ENCODE measurements around the gene JPH4. TPM values are rescaled to one million over a fixed set of nuclear protein-coding genes. Genes with fewer than 3 reads are reported as not detected.
A peak's percentile ranks its signal among the peaks of the same experiment; 100 is the strongest.

JPH4 gene
- total RNA-seq, 1 donor from 2014 or later, result 0.20 TPM

DNA sequence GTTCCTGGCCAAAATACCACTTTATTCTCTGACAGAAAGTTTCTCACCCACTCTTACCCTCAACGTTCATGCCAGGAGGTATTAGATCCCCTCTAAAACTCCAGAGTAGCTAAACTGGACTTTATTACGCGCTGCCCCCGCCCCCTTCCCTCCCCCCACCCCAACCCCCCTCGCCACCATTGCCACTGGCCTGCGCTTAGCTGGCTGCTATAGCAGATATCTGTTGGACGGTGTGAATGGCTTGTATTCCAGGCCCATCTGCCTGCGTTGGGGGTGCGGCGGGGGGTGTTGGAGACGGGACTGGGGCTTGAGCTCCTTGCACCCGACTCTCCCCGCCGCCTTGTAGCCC is 23.1 kb downstream of the JPH4 start:
- Mint-ChIP-seq H3K4me1 (ENCODE audit: low read depth) (peaks cover 34% of the 10 kb centered on the region), H3K27ac (ENCODE audit: unreplicated experiment) (peak overlapping the region; percentile 93), H3K4me3 (ENCODE audit: unreplicated experiment) (peak overlapping the region; percentile 91)

GRCh38 chr14:23551266-23552028 is 27.1 kb downstream of the JPH4 start, which contains the start of gene ZFHX2:
ZFHX2 (minus strand) TSS chr14:23551765; CDS start chr14:23535325, 16,440 bp downstream.
- Mint-ChIP-seq H3K4me1 (ENCODE audit: low read depth) (peaks cover 15% of the 10 kb centered on the region), H3K27ac (ENCODE audit: unreplicated experiment) (peak within 1 kb of the TSS; percentile 84), H3K36me3 (ENCODE audit: low read depth) (no peaks in the 10 kb centered on the region), H3K4me3 (ENCODE audit: unreplicated experiment) (no peak within 1 kb of the TSS), H3K27me3 (ENCODE audit: low read depth) (no peaks in the 10 kb centered on the region), H3K9me3 (ENCODE audit: low read depth) (no peaks in the 10 kb centered on the region)
- DNase-seq (ENCODE audit: low spot score), result no peak
- TF ChIP-seq CTCF (IDR thresholded peaks at IDR 0.05), result no peak

More for the DNA sequence above, 23.1 kb downstream of the JPH4 start:
- no peak for DNase-seq (ENCODE audit: low spot score)
- no peak for TF ChIP-seq CTCF (IDR thresholded peaks at IDR 0.05)
- Mint-ChIP-seq H3K9me3 (ENCODE audit: low read depth) (no peaks in the 10 kb centered on the region), H3K27me3 (ENCODE audit: low read depth) (no peaks in the 10 kb centered on the region), H3K36me3 (ENCODE audit: low read depth) (peaks cover 6% of the 10 kb centered on the region)

GRCh38 chr14:23550812-23551265 is 27.8 kb downstream of the JPH4 start:
- TF ChIP-seq CTCF (IDR thresholded peaks at IDR 0.05), result no peak
- DNase-seq (ENCODE audit: low spot score), result no peak
- H3K4me1 Mint-ChIP-seq (ENCODE audit: low read depth), result peaks cover 11% of the 10 kb centered on the region
- H3K4me3 Mint-ChIP-seq (ENCODE audit: unreplicated experiment), result no peak overlapping the region
- no peaks in the 10 kb centered on the region for H3K36me3 Mint-ChIP-seq (ENCODE audit: low read depth)
- H3K27me3 Mint-ChIP-seq (ENCODE audit: low read depth), result no peaks in the 10 kb centered on the region
- peak overlapping the region; percentile 84 for H3K27ac Mint-ChIP-seq (ENCODE audit: unreplicated experiment)
- no peaks in the 10 kb centered on the region for H3K9me3 Mint-ChIP-seq (ENCODE audit: low read depth)

GRCh38 chr14:23550131-23550811 is 28.3 kb downstream of the JPH4 start:
- H3K4me1 Mint-ChIP-seq (ENCODE audit: low read depth), result peaks cover 12% of the 10 kb centered on the region
- no peak overlapping the region for H3K4me3 Mint-ChIP-seq (ENCODE audit: unreplicated experiment)
- no peaks in the 10 kb centered on the region for H3K9me3 Mint-ChIP-seq (ENCODE audit: low read depth)
- no peak for TF ChIP-seq CTCF (IDR thresholded peaks at IDR 0.05)
- H3K36me3 Mint-ChIP-seq (ENCODE audit: low read depth), result no peaks in the 10 kb centered on the region
- no peak overlapping the region for H3K27ac Mint-ChIP-seq (ENCODE audit: unreplicated experiment)
- DNase-seq (ENCODE audit: low spot score), result no peak
- no peaks in the 10 kb centered on the region for H3K27me3 Mint-ChIP-seq (ENCODE audit: low read depth)
